LNCAP (cell line): Measurements from ENCODE around the gene GPATCH4.
A peak's percentile ranks its signal among the peaks of the same experiment; 100 is the strongest.

ENCODE experiments used
- TF ChIP-seq, protein P1 (sequence below): fragments of 450-650 bp; IDR thresholded peaks from 2 replicates; pipeline ENCODE4 v1.5.1; 2017; ENCODE audit warnings: mild to moderate bottlenecking

The GPATCH4 gene

DNA sequence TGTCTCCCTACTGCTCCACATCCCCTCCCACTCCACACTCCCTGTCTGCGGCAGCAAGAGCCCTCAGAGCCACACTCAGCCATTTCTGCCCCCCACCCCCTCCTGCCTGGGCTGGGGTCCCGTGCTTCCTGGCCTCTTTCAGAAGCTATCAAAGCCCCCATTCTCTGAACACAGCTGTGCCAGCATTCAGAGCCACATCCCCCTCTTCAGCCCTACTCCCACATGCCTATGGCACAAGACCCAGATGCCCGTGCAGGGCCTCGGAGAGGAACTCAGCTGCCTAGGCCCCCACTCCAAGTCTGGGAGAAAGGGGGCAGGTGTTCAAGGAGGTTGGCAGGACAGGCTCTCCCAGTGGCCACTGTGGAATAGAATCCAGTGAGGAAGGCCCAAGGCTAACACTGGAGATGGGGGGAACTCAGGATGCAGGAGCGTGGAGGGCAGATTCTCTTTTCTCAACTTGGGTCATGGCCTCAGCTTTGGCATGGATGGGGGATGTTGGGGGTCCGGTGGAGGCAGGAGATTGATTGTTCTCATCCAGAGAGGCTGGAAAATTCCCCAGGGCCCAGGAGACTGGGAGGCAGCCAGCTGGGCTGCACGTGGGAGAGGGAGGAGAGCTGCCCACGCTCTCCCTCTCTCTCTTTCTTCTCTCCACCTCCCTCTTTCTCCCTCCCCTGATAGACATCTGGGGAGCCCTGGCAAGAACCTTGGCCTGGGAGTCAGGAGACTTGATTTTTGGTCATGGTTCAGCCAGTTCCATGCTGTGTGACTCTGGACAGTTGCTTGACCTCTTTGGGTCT lies 37.1 kb upstream of the GPATCH4 start:
- TF ChIP-seq, protein P1, sequence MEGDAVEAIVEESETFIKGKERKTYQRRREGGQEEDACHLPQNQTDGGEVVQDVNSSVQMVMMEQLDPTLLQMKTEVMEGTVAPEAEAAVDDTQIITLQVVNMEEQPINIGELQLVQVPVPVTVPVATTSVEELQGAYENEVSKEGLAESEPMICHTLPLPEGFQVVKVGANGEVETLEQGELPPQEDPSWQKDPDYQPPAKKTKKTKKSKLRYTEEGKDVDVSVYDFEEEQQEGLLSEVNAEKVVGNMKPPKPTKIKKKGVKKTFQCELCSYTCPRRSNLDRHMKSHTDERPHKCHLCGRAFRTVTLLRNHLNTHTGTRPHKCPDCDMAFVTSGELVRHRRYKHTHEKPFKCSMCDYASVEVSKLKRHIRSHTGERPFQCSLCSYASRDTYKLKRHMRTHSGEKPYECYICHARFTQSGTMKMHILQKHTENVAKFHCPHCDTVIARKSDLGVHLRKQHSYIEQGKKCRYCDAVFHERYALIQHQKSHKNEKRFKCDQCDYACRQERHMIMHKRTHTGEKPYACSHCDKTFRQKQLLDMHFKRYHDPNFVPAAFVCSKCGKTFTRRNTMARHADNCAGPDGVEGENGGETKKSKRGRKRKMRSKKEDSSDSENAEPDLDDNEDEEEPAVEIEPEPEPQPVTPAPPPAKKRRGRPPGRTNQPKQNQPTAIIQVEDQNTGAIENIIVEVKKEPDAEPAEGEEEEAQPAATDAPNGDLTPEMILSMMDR: no peak

DNA sequence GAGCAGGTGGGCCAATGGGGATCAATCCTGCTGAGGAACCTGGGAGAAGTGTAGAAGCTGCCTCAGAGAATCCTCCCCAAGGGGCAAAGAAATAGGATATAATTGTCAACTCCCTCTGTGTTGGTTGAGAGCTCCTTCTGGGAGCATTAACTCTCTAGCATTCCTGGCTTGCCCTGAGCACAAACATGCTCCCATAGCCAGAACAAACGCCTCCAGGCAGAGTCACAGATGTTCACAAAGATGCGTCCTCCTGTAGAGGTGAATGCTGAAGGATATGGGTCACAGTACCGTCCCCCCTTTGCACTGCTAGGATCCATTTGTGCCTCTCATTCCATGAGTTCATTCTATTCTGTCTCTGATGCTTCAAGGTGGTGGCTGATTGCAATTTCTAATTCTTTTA lies 31.1 kb upstream of the GPATCH4 start:
- TF ChIP-seq, protein P1: no peak

DNA sequence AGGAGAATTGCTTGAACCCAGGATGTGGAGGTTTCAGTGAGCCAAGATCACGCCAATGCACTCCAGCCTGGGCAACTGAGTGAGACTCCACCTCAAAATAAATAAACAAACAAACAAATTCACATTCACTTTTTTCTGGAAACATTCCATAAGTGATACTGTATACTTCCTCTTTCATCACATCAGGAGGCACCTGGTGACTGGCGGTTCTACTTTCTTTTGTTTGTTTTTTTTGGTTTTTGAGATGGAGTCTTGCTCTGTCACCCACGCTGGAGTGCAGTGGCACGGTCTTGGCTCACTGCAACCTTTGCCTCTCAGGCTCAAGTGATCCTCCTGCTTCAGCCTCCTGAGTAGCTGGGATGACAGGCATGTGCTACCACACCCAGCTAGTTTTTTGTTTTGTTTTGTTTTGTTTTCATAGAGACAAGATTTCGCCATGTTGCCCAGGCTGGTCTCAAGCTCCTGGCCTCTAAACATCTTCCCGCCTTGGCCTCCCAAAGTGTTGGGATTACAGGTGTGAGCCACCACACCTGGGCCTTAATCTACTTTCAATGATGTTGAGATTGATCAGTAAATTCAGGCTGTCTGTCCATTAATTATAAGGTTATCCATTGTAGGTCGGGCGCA lies 28.7 kb upstream of the GPATCH4 start:
- TF ChIP-seq, protein P1: no peak

DNA sequence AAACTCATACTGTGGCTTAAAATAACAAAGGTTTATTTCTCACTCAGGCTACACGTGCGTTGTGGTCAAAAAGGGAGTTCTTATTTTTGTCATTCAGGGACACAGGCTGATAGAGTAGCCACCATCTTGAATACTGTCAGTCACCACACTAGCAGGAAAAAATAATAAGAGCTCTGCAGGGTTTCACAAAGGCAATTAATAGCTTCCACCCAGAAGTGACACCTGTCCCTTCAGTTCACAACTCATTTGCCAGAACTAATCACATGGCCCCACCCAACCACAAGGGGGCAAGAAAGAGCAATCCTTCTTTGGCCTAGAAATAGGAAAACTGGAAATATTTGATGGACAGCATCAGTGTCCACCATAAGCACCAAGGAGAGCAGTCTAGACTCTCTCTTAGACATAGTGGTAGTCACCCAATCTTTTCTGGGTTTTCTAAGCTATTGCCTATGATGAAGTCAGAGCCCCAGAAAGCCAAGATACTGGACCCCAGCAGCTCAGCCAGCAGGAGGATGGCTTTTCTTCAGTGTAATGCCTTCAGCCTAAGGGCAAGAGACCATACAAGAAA lies 26.1 kb upstream of the GPATCH4 start:
- TF ChIP-seq, protein P1: peak; percentile 73

DNA sequence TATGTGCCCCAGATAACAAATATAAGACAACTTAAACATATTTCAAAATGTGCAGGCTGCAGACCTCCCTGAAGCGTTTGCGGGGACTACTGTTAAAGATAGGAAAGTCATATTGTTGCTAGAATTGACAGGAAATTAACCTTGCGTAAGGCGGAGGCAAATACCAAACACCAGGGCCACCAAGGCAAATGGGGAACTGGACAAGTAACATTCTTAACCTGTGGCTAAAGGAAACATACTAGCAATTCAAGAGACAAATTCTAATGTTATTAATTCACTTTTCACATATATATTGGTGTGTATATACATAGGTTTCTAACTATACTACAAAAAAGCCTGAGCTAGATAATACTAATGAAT lies 24.8 kb upstream of the GPATCH4 start:
- TF ChIP-seq, protein P1: peak; percentile 40

DNA sequence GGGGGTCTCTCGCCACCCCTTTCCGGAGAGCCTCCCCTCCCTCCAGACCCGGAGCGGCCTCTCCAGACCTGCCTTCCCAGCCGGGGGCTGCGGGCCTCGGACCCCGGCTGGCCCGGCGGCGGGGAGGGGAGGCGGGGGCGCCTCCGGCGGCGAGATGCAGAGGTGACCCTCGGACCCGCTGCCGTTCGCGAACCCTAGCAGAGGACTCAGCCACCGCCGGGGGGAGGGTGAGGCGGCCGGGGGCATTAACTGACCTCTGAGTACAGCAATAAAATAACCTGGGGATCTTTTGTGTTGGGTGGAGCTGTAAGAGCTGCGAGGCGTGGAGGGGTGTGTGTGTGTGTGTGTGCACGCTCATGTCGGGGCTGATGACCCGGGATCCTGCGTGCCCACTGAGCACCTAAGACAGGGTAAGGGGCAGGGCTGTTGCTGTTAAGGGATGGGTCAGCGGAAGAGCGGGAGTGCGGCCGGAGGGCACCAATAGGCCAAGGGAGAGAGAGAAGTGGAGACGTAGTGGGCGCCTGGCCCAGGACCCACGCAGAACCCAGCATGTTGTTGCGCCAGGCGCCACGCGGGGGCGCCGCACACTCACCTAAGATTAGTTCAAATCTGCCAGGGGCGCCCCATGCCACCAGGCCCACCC lies 24.3 kb upstream of the GPATCH4 start:
- TF ChIP-seq, protein P1: peak; percentile 99

DNA sequence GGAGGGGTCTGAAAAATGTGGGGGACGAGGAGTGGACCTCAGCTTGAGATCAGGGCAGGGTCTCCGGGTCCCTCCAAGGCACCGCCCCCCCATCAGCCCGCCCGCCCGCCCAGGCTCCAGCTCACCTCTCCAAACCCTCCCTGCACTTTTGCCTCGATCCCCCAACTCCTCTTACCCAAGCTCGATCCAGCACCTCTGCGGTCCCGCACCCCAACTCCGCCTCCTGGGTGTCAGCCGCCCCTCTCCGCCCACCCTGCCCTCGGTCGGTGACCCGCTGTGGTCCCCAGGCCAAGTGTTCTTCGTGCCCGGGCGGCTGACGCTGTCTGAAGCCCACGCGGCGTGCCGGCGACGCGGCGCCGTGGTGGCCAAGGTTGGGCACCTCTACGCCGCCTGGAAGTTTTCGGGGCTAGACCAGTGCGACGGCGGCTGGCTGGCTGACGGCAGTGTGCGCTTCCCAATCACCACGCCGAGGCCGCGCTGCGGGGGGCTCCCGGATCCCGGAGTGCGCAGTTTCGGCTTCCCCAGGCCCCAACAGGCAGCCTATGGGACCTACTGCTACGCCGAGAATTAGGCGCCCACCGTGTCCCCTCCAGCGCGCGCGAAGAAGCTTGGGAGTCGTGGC lies 23.6 kb upstream of the GPATCH4 start:
- TF ChIP-seq, protein P1: no peak
